Gastrocnemius medialis (tissue), 4 donors: ENCODE results near the gene DYSF. TPM values are rescaled to one million over a fixed set of nuclear protein-coding genes. Genes with fewer than 3 reads are reported as not detected.

Experiments
- ATAC-seq, 2 donors: fragments of 150-250 bp; one replicate each; pipeline ENCODE4 v1.9.1; 2016
- DNase-seq, 2 donors: peaks; one replicate each; pipeline ENCODE4 v3.0.0-alpha.2; 2019
- H3K27ac ChIP-seq, 4 donors: fragments of 200-600 bp; sonication (generic); 1 replicate in 1 of 4; 2 replicates in 3 of 4; pipeline ENCODE4 v1.5.1; 2016 to 2018; ENCODE audit warnings: mild to moderate bottlenecking in 2 of 4, moderate library complexity in 1 of 4
- H3K27me3 ChIP-seq, 3 donors: fragments of 200-600 bp; sonication (generic) in 2 of 3; 1 replicate in 1 of 3; 2 replicates in 2 of 3; pipeline versions ENCODE4 v1.5.1 to v1.6.0; 2016 to 2019; ENCODE audit warnings: mild to moderate bottlenecking in 1 of 3, moderate library complexity in 1 of 3
- H3K36me3 ChIP-seq, 2 donors: fragments of 200-600 bp; sonication (generic) in 1 of 2; one replicate each; pipeline ENCODE4 v1.5.1; 2017 to 2018
- H3K4me1 ChIP-seq, 2 donors: fragments of 200-600 bp; sonication (generic) in 1 of 2; one replicate each; pipeline ENCODE4 v1.5.1; 2016 to 2017; ENCODE audit warnings: mild to moderate bottlenecking in 2 of 2
- H3K4me3 ChIP-seq, 4 donors: fragments of 200-600 bp; sonication (generic) in 3 of 4; 1 replicate in 1 of 4; 2 replicates in 3 of 4; pipeline ENCODE4 v1.5.1; 2016 to 2019; ENCODE audit warnings: mild to moderate bottlenecking in 2 of 4
- H3K9me3 ChIP-seq, 3 donors: fragments of 200-600 bp; sonication (generic) in 2 of 3; 1 replicate in 1 of 3; 2 replicates in 2 of 3; pipeline ENCODE4 v1.5.1; 2016 to 2019
- POLR2A ChIP-seq, 2 donors: fragments of 450-650 bp; IDR thresholded peaks; one replicate each; pipeline ENCODE4 v1.6.1; 2017; ENCODE audit warnings: antibody characterized with exemption in 2 of 2, mild to moderate bottlenecking in 2 of 2, moderate library complexity in 2 of 2
- in situ Hi-C, 4 donors: fragments of 200-750 bp; cut with MboI; loops; one replicate each; pipeline versions ENCODE4 v1.15.0 to v1.8.0; 2017; ENCODE audit warnings: low sequenced_read_pairs in 4 of 4
- intact Hi-C: fragments of 100-400 bp; cut with DNase I; formaldehyde crosslinking; loops from one replicate; pipeline ENCODE4 v1.15.1; 2023; ENCODE audit warnings: low total_unique reads
- total RNA-seq, 4 donors: library from RNA; depleted of rRNA; stranded (reverse); fragments of >200 nt; gene quantifications; one replicate each; pipeline versions ENCODE4 v1.1.0 to v1.2.3, GENCODE V29; 2016
- TF ChIP-seq, protein P1 (sequence below), 5 experiments: fragments of 450-650 bp in 3 of 5; fragments of 200-600 bp in 2 of 5; sonication (generic) in 2 of 5; IDR thresholded peaks in 4 of 5; conservative IDR thresholded peaks in 1 of 5; 1 replicate in 4 of 5; 2 replicates in 1 of 5; pipeline ENCODE4 v1.5.1; 2016 to 2019; ENCODE audit warnings: antibody characterized with exemption in 5 of 5, mild to moderate bottlenecking in 3 of 5, moderate library complexity in 3 of 5

DYSF gene
- total RNA-seq, 4 donors from 2014 or later: 40.7 to 267 (median 153) TPM

DNA sequence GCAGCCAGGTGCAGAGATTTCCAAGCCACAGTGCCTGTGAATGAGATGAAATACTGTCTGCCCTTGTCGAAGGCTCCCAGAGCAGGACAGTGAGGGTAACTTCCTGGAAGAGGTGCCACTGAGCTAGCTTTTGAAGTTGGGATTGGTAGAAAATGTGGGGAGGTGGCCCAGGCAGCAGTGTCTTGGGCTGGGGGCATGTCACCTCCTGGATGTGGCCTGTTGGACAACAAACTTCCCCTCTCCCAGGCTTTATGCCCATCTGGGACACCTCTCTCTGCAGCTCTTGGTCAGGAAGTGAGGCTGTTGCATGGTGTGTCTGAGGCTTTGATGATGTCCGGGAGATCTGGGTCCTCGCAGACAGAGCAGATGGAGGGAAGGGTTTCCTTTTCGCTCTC lies 151.4 kb downstream of the DYSF start:
- intact Hi-C loops (loop anchor here (10.0 kb wide), 1 partner anchor 390 kb away; no protein-coding TSS in a partner anchor), in situ Hi-C loops (loop anchor here in 3 of 4 donors (25.0 kb wide), 1 partner anchor 183 kb away; no protein-coding TSS in a partner anchor)
- TF ChIP-seq POLR2A (IDR thresholded peaks at IDR 0.05): no peak
- TF ChIP-seq, protein P1, sequence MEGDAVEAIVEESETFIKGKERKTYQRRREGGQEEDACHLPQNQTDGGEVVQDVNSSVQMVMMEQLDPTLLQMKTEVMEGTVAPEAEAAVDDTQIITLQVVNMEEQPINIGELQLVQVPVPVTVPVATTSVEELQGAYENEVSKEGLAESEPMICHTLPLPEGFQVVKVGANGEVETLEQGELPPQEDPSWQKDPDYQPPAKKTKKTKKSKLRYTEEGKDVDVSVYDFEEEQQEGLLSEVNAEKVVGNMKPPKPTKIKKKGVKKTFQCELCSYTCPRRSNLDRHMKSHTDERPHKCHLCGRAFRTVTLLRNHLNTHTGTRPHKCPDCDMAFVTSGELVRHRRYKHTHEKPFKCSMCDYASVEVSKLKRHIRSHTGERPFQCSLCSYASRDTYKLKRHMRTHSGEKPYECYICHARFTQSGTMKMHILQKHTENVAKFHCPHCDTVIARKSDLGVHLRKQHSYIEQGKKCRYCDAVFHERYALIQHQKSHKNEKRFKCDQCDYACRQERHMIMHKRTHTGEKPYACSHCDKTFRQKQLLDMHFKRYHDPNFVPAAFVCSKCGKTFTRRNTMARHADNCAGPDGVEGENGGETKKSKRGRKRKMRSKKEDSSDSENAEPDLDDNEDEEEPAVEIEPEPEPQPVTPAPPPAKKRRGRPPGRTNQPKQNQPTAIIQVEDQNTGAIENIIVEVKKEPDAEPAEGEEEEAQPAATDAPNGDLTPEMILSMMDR (IDR thresholded peaks at IDR 0.05 in 4 of 5, conservative IDR thresholded peaks at IDR 0.05 in 1 of 5): no peak
- Histone ChIP-seq H3K36me3 (peaks cover 0 to 52% of the 10 kb centered on the region in 2 donors), H3K9me3 (no peaks in the 10 kb centered on the region), H3K4me3 (no peak overlapping the region), H3K27ac (peak overlapping the region in 3 of 4 donors; percentile 52 to 67 (median 62)), H3K4me1 (peaks cover 4 to 10% of the 10 kb centered on the region in 2 donors), H3K27me3 (no peaks in the 10 kb centered on the region)
- ATAC-seq (no peak), DNase-seq (peak in 1 of 2 donors; percentile 5)

DNA sequence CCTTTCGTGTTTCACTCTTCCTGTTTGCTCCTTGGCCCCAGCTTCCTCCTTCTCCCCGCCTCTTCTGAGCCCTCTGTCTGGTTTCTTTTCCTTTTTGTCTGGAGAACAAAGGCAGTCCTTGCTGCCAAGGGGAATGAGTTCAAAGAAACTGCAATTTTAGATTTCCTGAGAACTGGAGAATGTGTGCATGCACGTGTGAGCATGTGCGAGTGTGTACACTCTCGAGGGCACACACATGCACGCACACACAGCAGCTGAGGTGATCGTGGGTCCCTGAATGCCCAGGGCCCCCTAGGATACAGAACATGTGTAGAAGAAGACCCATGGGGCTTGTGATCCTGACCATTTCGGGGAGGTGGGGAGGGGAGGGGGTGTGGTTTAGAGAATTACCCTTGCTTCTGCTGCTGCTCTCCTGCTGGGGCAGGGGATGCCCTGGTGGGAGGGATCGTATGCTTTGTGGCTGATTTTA lies 151.8 kb downstream of the DYSF start:
- in situ Hi-C loops: loop anchor here in 3 of 4 donors (25.0 kb wide), 1 partner anchor 182 kb away; no protein-coding TSS in a partner anchor
- peak overlapping the region in 3 of 4 donors; percentile 52 to 67 (median 62) for H3K27ac ChIP-seq
- peak in 1 of 2 donors; percentile 18 for ATAC-seq

DNA sequence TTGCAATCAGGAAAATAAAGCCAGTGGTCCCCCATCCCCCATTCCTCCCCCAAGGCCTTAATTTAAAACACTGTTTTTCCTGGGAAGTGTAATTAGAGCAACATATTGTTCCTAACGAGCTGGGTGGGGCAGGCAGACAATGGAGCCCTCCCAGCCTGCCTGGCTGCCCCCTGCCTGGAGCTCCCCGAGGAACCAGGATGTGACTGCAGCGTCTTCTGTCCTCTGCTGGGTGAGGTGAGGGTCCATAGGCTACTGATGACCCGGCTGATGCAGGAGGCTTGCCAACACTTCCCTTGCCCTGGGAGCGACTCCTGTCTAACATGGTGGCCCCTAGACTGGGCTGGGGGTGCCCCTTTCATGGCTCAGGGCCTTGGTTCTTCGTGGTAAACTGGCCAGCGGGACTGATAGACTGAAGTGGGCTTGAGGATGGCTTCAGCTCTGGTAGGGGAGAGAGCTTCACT lies 152.4 kb downstream of the DYSF start:
- peaks cover 4 to 10% of the 10 kb centered on the region in 2 donors for H3K4me1 ChIP-seq
- DNase-seq (peak in 1 of 2 donors; percentile 9), ATAC-seq (peak; percentile 15 to 17)
- TF ChIP-seq POLR2A (IDR thresholded peaks at IDR 0.05): no peak
- TF ChIP-seq, protein P1 (IDR thresholded peaks at IDR 0.05 in 4 of 5, conservative IDR thresholded peaks at IDR 0.05 in 1 of 5): no peak
- in situ Hi-C loops (loop anchor here in 3 of 4 donors (25.0 kb wide), 1 partner anchor 181 kb away; no protein-coding TSS in a partner anchor), intact Hi-C loops (loop anchor here (10.0 kb wide), 1 partner anchor 389 kb away; no protein-coding TSS in a partner anchor)
- peak overlapping the region; percentile 5 to 67 (median 57) for H3K27ac ChIP-seq
- no peaks in the 10 kb centered on the region for H3K9me3 ChIP-seq
- no peaks in the 10 kb centered on the region for H3K27me3 ChIP-seq
- H3K36me3 ChIP-seq: peaks cover 0 to 42% of the 10 kb centered on the region in 2 donors
- no peak overlapping the region for H3K4me3 ChIP-seq

More for the DNA sequence above, 151.8 kb downstream of the DYSF start:
- peak in 1 of 2 donors; percentile 4 for DNase-seq
- Histone ChIP-seq H3K4me1 (peaks cover 4 to 10% of the 10 kb centered on the region in 2 donors), H3K4me3 (no peak overlapping the region), H3K9me3 (no peaks in the 10 kb centered on the region), H3K36me3 (peaks cover 0 to 47% of the 10 kb centered on the region in 2 donors), H3K27me3 (no peaks in the 10 kb centered on the region)
- intact Hi-C loops: loop anchor here (10.0 kb wide), 1 partner anchor 390 kb away; no protein-coding TSS in a partner anchor
- TF ChIP-seq, protein P1 (IDR thresholded peaks at IDR 0.05 in 4 of 5, conservative IDR thresholded peaks at IDR 0.05 in 1 of 5): no peak
- no peak for TF ChIP-seq POLR2A (IDR thresholded peaks at IDR 0.05)

GRCh38 chr2:71606244-71606643 lies 152.9 kb downstream of the DYSF start:
- TF ChIP-seq, protein P1 (IDR thresholded peaks at IDR 0.05 in 4 of 5, conservative IDR thresholded peaks at IDR 0.05 in 1 of 5): no peak
- no peak for TF ChIP-seq POLR2A (IDR thresholded peaks at IDR 0.05)
- DNase-seq: no peak
- no peaks in the 10 kb centered on the region for H3K27me3 ChIP-seq
- no peak overlapping the region for H3K4me3 ChIP-seq
- ATAC-seq: no peak
- in situ Hi-C loops (loop anchor here in 3 of 4 donors (25.0 kb wide), 1 partner anchor 181 kb away; no protein-coding TSS in a partner anchor), intact Hi-C loops (loop anchor here (10.0 kb wide), 1 partner anchor 389 kb away; no protein-coding TSS in a partner anchor)
- peak overlapping the region; percentile 5 to 62 (median 48) for H3K27ac ChIP-seq
- H3K9me3 ChIP-seq: no peaks in the 10 kb centered on the region
- peaks cover 4 to 10% of the 10 kb centered on the region in 2 donors for H3K4me1 ChIP-seq
- H3K36me3 ChIP-seq: peaks cover 0 to 43% of the 10 kb centered on the region in 2 donors
